ENCODE data around the gene OAS2. TPM values are rescaled to one million over a fixed set of nuclear protein-coding genes. Genes with fewer than 3 reads are reported as not detected.

Gene OAS2
- total and polyA plus RNA-seq, 2 of the 4 experiments (the other 2 are of a cell fraction) = under 0.01 TPM; not detected in 1

GRCh38 chr12:112995008-112995407, 16.7 kb downstream of the OAS2 start:
- Histone ChIP-seq H4K91ac (ENCODE audit: insufficient read depth, low read depth, low read length) (no peak overlapping the region), H3K79me1 (ENCODE audit: low read depth in 1 of 2, low read length in 2 of 2) (no peaks in the 10 kb centered on the region), H4K8ac (ENCODE audit: low read depth in 2 of 2, low read length in 2 of 2) (no peak overlapping the region), H3K23ac (ENCODE audit: low read depth, low read length) (no peak overlapping the region), H2AFZ (replicated peaks; ENCODE audit: low read length, poor library complexity) (no peak overlapping the region), H4K20me1 (ENCODE audit: insufficient read depth, low read length) (no peaks in the 10 kb centered on the region), H3K9ac (ENCODE audit: low read depth, low read length) (no peak overlapping the region), H2BK15ac (ENCODE audit: low read depth, low read length) (no peak overlapping the region), H2BK120ac (ENCODE audit: low read depth, low read length) (no peak overlapping the region), H4K5ac (ENCODE audit: low read depth, low read length) (no peak overlapping the region), H3K36me3 (ENCODE audit: control insufficient read depth, insufficient read depth, low read length) (no peaks in the 10 kb centered on the region), H3K18ac (ENCODE audit: low read depth, low read length) (no peak overlapping the region), H3K4me1 (ENCODE audit: control insufficient read depth, insufficient read depth, low read length) (no peaks in the 10 kb centered on the region), H3K56ac (ENCODE audit: extremely low read depth, insufficient read depth, low read length) (no peak overlapping the region), H3K14ac (replicated peaks; ENCODE audit: low read depth, low read length) (no peak overlapping the region), H3K4me2 (ENCODE audit: low read depth, low read length) (no peak overlapping the region), H3K27me3 (ENCODE audit: control insufficient read depth, insufficient read depth, low read length) (no peaks in the 10 kb centered on the region; the same call in 1 of the 2 replicates), H3K27ac (ENCODE audit: insufficient read depth, low read length) (no peak overlapping the region), H3K9me1 (ENCODE audit: insufficient read depth, low read length) (no peaks in the 10 kb centered on the region), H3K4ac (ENCODE audit: low read depth, low read length) (no peak overlapping the region), H2AK5ac (ENCODE audit: low read depth, low read length) (no peak overlapping the region), H2BK5ac (ENCODE audit: low read depth, low read length, poor library complexity, severe bottlenecking) (no peak overlapping the region), H3K9me3 (ENCODE audit: control insufficient read depth, insufficient read depth, low read length) (no peaks in the 10 kb centered on the region), H2BK20ac (ENCODE audit: low read depth, low read length) (no peak overlapping the region), H2AK9ac (replicated peaks; ENCODE audit: low read depth, low read length, poor library complexity) (no peak overlapping the region), H3K4me3 (ENCODE audit: insufficient read depth, low read depth, low read length) (no peak overlapping the region)
- BruUV-seq (replicated peaks) = no TSS peak
- TF ChIP-seq SMC3 (IDR thresholded peaks at IDR 0.05; ENCODE audit: low read depth, low read length) = no peak
- no peak for TF ChIP-seq MAFK (IDR thresholded peaks at IDR 0.05; ENCODE audit: low read depth, low read length)
- dilution Hi-C loops (cut with HindIII; ENCODE audit: low sequenced_read_pairs, unreplicated experiment) (no loop called here), intact Hi-C loops (cut with micrococcal nuclease) (no loop called here), in situ Hi-C loops (cut with MboI; ENCODE audit: low sequenced_read_pairs) (no loop called here)
- ChIA-PET CTCF (no interaction called here), POLR2A (ENCODE audit: unreplicated experiment) (no interaction called here)
- ATAC-seq (ENCODE audit: low read depth) = no peak
- DNase-seq = no peak
- WGBS, 2 experiments (ENCODE audit: extremely low coverage in 2 of 2, insufficient read length in 1 of 2) = 100% methylated on average over 1 of the region's 5 CpGs; no CpG with 5 or more reads in 1 of the 2 experiments
